ENCODE results near the gene RIC8A.
A peak's percentile ranks its signal among the peaks of the same experiment; 100 is the strongest.

The RIC8A gene

DNA sequence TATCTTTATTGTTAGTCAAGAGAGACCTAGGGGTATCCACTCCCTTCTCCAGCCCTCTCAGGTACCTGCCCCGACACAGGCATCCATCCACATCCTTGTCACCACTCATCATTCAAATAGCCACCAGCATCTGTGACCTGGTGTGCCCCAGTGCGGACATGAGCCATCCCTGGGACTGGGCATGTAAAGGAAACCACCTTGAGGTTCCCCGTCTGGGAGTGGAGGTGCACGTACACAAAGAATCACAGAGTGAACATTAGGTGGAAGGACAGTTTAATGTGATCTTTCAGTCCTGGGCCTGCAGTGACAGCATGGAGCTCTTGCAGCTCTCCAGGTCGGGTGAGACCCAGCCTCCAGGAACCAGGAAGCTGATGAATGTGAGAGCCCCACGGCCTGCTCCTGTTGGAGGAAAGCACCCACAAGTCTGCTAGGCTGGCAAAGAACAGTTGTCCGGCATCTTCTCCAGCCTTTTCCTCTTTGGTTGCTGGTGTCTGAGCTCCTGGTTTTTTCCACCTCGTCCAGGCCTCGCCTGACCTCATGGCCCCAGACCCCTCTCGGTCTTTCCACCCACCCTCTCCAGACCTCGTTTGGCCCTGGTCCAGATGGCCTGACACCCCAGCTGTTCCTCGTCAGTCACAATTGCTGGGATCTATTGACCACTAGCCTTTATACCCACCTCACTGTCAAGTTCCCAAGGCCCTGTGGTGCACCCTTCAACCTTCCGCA is 45.8 kb downstream of the RIC8A start:
- H3K27me3 ChIP-seq (ENCODE audit: low read depth) = no peaks in the 10 kb centered on the region
- H3K4me3 ChIP-seq = no peak overlapping the region
- H3K36me3 ChIP-seq (replicated peaks) = peaks cover 53% of the 10 kb centered on the region
- in situ Hi-C loops (cut with MboI; ENCODE audit: low sequenced_read_pairs) = loop anchor here (10.0 kb wide), 1 partner anchor 111 kb away; the partner anchor contains the start of gene B4GALNT4
- DNase-seq (ENCODE audit: low spot score in 2 of 2) = no peak
- H3K9me3 ChIP-seq = no peaks in the 10 kb centered on the region
- H3K4me1 ChIP-seq = peaks cover 8% of the 10 kb centered on the region; the same call in 1 of the 2 replicates

DNA sequence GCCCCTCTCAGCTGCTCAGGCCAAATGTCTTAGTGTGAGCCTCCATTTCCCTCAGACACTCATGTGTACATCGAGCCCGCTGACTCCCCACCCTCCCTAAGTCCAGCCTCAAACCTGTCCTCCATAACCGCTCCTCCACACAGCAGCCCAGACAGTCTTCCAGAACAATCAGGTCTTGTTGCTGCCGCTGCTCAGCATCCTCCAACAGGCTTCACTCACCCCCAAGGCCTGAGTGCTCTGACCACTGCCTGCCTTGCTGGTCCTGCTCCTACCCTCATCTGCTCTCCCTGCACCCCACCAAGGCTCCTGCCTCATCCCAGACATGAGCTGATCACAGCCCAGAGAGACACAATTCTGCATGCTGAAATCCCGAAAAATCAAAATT is 46.4 kb downstream of the RIC8A start:
- in situ Hi-C loops (cut with MboI; ENCODE audit: low sequenced_read_pairs) = loop anchor here (10.0 kb wide), 1 partner anchor 111 kb away; the partner anchor contains the start of gene B4GALNT4
- Histone ChIP-seq H3K9me3 (no peaks in the 10 kb centered on the region), H3K4me3 (no peak overlapping the region), H3K4me1 (peaks cover 8% of the 10 kb centered on the region; the same call in 1 of the 2 replicates), H3K27me3 (ENCODE audit: low read depth) (no peaks in the 10 kb centered on the region), H3K36me3 (replicated peaks) (peaks cover 47% of the 10 kb centered on the region)
- no peak for DNase-seq (ENCODE audit: low spot score in 2 of 2)

DNA sequence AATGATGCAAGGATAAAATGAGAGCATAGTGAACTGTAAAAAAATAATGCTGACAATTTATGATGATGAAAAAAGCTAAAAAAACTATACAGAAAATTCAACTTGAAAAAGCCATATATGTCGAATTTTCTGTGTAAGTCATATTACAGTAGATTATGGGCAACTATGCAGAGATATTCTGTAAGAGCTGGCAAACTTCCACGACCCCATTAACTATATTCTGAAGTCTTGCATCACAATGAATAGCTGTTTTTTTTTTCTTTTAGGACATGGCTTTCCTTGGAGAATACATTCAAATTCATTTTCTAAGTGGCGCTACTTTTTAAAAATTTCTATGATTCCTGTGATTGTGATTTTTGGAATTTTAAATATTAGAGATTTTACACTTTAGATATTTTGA is 47.7 kb downstream of the RIC8A start:
- H3K9me3 ChIP-seq = no peaks in the 10 kb centered on the region
- no peak overlapping the region for H3K4me3 ChIP-seq
- peaks cover 8% of the 10 kb centered on the region; the same call in 1 of the 2 replicates for H3K4me1 ChIP-seq
- peaks cover 38% of the 10 kb centered on the region for H3K36me3 ChIP-seq (replicated peaks)
- H3K27me3 ChIP-seq (ENCODE audit: low read depth) = no peaks in the 10 kb centered on the region
- DNase-seq (ENCODE audit: low spot score in 2 of 2) = peak; percentile 28 to 39
- in situ Hi-C loops (cut with MboI; ENCODE audit: low sequenced_read_pairs) = loop anchor here (10.0 kb wide), 1 partner anchor 110 kb away; the partner anchor contains the start of gene B4GALNT4

DNA sequence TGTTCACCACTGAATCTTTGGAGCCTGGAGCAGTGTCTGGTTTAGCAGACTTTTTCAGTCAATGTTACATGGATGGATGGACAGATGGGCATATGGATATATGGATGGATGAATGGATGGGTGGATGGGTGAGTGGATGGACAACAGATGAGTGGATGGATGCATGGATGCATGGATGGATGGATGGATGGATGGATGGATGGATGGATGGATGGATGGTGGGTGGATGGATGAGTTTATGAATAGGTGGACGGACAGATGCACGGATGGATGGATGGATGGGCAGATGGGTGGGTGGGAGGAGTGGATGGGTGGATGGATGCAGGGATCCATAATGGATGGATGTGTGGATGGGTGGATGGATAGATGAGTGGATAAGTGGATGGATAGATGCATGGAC is 48.3 kb downstream of the RIC8A start:
- no peaks in the 10 kb centered on the region for H3K27me3 ChIP-seq (ENCODE audit: low read depth)
- H3K36me3 ChIP-seq (replicated peaks) = peaks cover 32% of the 10 kb centered on the region
- no peaks in the 10 kb centered on the region for H3K9me3 ChIP-seq
- in situ Hi-C loops (cut with MboI; ENCODE audit: low sequenced_read_pairs) = loop anchor here (10.0 kb wide), 1 partner anchor 109 kb away; the partner anchor contains the start of gene B4GALNT4
- H3K4me1 ChIP-seq = peaks cover 8% of the 10 kb centered on the region; the same call in 1 of the 2 replicates
- no peak overlapping the region for H3K4me3 ChIP-seq
- no peak for DNase-seq (ENCODE audit: low spot score in 2 of 2)

DNA sequence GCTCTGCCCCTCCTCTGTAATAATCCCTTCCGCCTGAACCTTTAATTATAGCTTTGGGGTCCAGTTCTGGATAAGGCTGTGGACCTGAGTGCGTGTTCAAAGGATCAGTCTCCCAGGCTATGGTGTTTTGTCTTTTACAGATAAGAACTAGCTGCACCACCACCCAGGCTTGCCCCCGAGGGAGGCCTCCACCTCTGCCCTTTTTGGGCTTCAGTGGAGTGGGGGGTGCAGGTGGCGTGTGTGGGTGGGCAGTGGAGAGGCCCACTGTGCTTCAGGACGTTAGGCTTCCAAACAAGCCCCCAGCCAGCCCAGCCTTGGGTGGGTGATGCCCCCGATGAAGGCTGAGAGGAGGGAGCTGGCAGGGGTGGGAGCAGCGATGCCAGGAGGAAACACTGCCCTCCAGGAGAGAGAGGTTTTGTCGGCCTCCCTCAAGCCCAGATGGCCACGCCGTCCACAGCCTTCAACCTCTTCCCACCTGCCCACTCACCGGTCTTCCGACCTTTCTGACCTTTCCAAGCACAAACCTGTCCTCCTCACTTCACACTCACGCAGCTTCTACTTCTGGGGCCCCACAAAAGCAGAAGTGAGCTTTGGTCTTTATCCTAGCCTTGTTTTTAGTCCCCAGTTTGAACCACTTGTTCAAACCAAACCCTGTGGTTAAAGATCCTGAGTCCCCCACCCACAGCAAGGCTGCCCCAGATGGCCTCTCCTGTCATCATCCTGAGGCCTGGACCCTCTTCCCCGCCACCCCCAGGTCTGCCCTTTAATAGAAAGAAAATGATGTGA is 49.6 kb downstream of the RIC8A start:
- no peaks in the 10 kb centered on the region for H3K9me3 ChIP-seq
- H3K4me1 ChIP-seq = peaks cover 8% of the 10 kb centered on the region; the same call in 1 of the 2 replicates
- no peak for DNase-seq (ENCODE audit: low spot score in 2 of 2)
- H3K36me3 ChIP-seq (replicated peaks) = peaks cover 19% of the 10 kb centered on the region
- H3K27me3 ChIP-seq (ENCODE audit: low read depth) = no peaks in the 10 kb centered on the region
- in situ Hi-C loops (cut with MboI; ENCODE audit: low sequenced_read_pairs) = loop anchor here (10.0 kb wide), 1 partner anchor 108 kb away; the partner anchor contains the start of gene B4GALNT4
- H3K4me3 ChIP-seq = no peak overlapping the region

DNA sequence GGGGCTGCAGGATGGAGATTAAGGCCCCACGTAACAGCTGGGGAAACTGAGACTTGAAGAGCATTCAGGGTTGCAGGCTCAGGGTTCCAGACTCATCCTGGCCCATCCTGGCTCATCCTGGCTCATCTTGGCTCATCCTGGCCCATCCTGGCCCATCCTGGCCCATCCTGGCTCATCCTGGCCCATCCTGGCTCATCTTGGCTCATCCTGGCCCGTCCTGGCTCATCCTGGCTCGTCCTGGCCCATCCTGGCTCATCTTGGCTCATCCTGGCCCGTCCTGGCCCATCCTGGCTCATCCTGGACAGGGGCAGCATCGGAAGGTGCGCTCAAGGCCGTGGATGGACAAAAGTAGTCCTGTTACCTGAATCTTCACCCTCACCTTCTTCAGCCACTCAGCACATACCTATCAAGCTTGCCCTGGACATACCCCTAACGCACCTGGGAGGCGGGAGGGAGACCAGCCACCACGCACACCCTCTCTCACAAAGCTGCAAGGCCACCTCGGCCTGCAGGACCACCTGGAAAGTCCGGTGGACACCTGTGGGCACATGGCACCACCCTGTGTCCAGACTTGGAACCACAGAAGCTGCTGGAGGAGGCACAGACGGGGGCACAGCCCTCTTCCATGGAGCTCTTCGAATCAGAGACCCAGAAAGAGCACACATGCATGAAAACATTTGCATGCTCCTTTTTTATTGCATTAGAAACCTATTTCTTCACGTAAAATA is 50.4 kb downstream of the RIC8A start:
- no peak for DNase-seq (ENCODE audit: low spot score in 2 of 2)
- Histone ChIP-seq H3K4me3 (no peak overlapping the region), H3K27me3 (ENCODE audit: low read depth) (no peaks in the 10 kb centered on the region), H3K4me1 (peaks cover 8% of the 10 kb centered on the region; the same call in 1 of the 2 replicates), H3K36me3 (replicated peaks) (peaks cover 11% of the 10 kb centered on the region), H3K9me3 (no peaks in the 10 kb centered on the region)
- in situ Hi-C loops (cut with MboI; ENCODE audit: low sequenced_read_pairs) = loop anchor here (10.0 kb wide), 1 partner anchor 107 kb away; the partner anchor contains the start of gene B4GALNT4

DNA sequence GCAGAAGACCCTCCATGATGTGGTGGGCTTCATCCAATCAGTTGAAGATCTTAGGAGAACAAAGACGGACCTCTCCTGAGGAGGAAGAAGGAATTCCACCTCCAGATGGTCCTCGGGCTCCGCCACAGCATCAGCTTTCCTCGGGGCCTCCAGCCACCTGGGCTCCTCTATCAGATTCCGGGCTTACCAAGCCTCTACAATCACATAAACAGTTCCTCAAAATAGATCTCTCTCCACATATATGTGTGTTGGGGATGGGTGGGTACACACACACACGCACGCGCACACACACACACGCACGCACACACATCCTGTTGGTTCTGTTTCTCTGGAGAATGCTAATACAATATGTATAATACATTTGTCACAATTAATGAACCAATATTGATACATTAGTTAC is 51.9 kb downstream of the RIC8A start:
- no peaks in the 10 kb centered on the region for H3K27me3 ChIP-seq (ENCODE audit: low read depth)
- H3K9me3 ChIP-seq = no peaks in the 10 kb centered on the region
- DNase-seq (ENCODE audit: low spot score in 2 of 2) = no peak
- in situ Hi-C loops (cut with MboI; ENCODE audit: low sequenced_read_pairs) = loop anchor here (10.0 kb wide), 1 partner anchor 105 kb away; the partner anchor contains the start of gene B4GALNT4
- H3K4me3 ChIP-seq = no peak overlapping the region
- no peaks in the 10 kb centered on the region for H3K36me3 ChIP-seq (replicated peaks)
- peaks cover 8% of the 10 kb centered on the region; the same call in 1 of the 2 replicates for H3K4me1 ChIP-seq

DNA sequence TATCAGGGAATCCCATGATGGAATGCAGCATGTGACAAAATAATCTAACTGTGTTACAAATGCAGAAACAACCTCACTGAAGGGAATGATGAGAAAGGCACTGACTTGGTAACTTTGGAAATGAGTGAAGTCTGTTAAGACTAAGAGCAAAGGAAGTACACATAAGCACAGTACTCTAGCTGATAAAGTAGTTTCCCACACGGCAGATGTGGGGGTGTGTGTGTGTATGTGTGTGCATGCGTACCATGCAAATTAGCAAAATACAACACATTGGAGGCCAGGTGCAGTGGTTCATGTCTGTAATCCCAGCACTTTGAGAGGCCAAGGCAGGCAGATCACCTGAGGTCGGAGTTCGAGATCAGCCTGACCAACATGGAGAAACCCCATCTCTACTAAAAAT is 54.1 kb downstream of the RIC8A start:
- Histone ChIP-seq H3K36me3 (replicated peaks) (no peaks in the 10 kb centered on the region), H3K4me1 (no peaks in the 10 kb centered on the region), H3K27me3 (ENCODE audit: low read depth) (no peaks in the 10 kb centered on the region), H3K9me3 (no peaks in the 10 kb centered on the region), H3K4me3 (no peak overlapping the region)
- no peak for DNase-seq (ENCODE audit: low spot score in 2 of 2)
- in situ Hi-C loops (cut with MboI; ENCODE audit: low sequenced_read_pairs) = no loop called here

Data from HAP-1 (cell line).